ENCODE data around the gene PRKCE. TPM values are rescaled to one million over a fixed set of nuclear protein-coding genes. Genes with fewer than 3 reads are reported as not detected.

Gene PRKCE
- polyA plus RNA-seq, 1 of the 3 experiments (the other 2 are of a cell fraction) = 16.3 TPM

- Histone ChIP-seq H3K4me3 (ENCODE audit: low read depth in 2 of 2, low read length in 1 of 2) (no peak overlapping the region), H3F3A (replicated peaks; ENCODE audit: insufficient read depth) (no peaks in the 10 kb centered on the region), H3K9me3 (no peaks in the 10 kb centered on the region), H3K4me2 (no peak overlapping the region), H4K20me1 (ENCODE audit: insufficient read depth) (peaks cover 6% of the 10 kb centered on the region; the same call in 1 of the 2 replicates), H3K27me3 (ENCODE audit: insufficient read depth) (no peaks in the 10 kb centered on the region), H3K79me2 (ENCODE audit: insufficient read depth) (no peaks in the 10 kb centered on the region), H3K4me1 (ENCODE audit: control insufficient read depth in 1 of 2, insufficient read depth in 2 of 2, low read depth in 1 of 2, low read length in 1 of 2) (peaks cover 0 to 30% of the 10 kb centered on the region in 2 experiments; a peak in 1 of 4 replicates), H2AFZ (ENCODE audit: low read depth) (no peak overlapping the region), H3K36me3 (replicated peaks in 1 of 2; ENCODE audit: control insufficient read depth in 1 of 2, insufficient read depth in 2 of 2, low read length in 1 of 2) (no peaks in the 10 kb centered on the region), H3K9ac (no peak overlapping the region), H3K9me2 (no peaks in the 10 kb centered on the region), H3K27ac (ENCODE audit: low read depth in 2 of 2, low read length in 1 of 2) (no peak overlapping the region)
- ChIA-PET POLR2A (no interaction called here), CTCF (interaction anchor here (0.7 to 9.6 kb wide), 16 partner anchors 8 to 155 kb away, joined by 3 to 59 read pairs (median 8); no protein-coding TSS in a partner anchor)
- no peak for DNase-seq
- WGBS (ENCODE audit: low lambda C conversion rate) = 94% methylated on average over 10 of the region's 10 CpGs
- no peak for TF ChIP-seq RCOR1 (IDR thresholded peaks at IDR 0.05; ENCODE audit: low read length)
- no peak for TF ChIP-seq GABPA (IDR thresholded peaks at IDR 0.05; ENCODE audit: low read depth)
- TF ChIP-seq JUND (IDR thresholded peaks at IDR 0.05) = no peak
- no peak for TF ChIP-seq TCF12 (IDR thresholded peaks at IDR 0.05)
- no peak for TF ChIP-seq MEF2A (IDR thresholded peaks at IDR 0.05; ENCODE audit: borderline replicate concordance, low read depth)
- TF ChIP-seq USF1 (IDR thresholded peaks at IDR 0.05; ENCODE audit: borderline replicate concordance, low read depth) = no peak
- no peak for TF ChIP-seq REST (IDR thresholded peaks at IDR 0.05; ENCODE audit: low read depth, low read length)
- no peak for TF ChIP-seq CTCF (IDR thresholded peaks at IDR 0.05)
- no peak for TF ChIP-seq YY1 (IDR thresholded peaks at IDR 0.05; ENCODE audit: low read depth)
- no peak for TF ChIP-seq SMC3 (IDR thresholded peaks at IDR 0.05; ENCODE audit: low read depth, low read length)
- no peak for TF ChIP-seq MAX (IDR thresholded peaks at IDR 0.05; ENCODE audit: low read depth)
- TF ChIP-seq TEAD4 (IDR thresholded peaks at IDR 0.05; ENCODE audit: borderline replicate concordance, insufficient read depth) = no peak
- no peak for TF ChIP-seq NFIC (IDR thresholded peaks at IDR 0.05; ENCODE audit: borderline replicate concordance)
- TF ChIP-seq RXRA (IDR thresholded peaks at IDR 0.05; ENCODE audit: borderline replicate concordance, low read depth) = no peak
These were observed 129.3 kb downstream of the PRKCE start for GRCh38 chr2:45780541-45781463.

All from SK-N-SH (cell line).